B cell (primary cell): Measurements from ENCODE around the gene ABCA8. TPM values are rescaled to one million over a fixed set of nuclear protein-coding genes. Genes with fewer than 3 reads are reported as not detected.

Experiments used
- ATAC-seq: fragments of 200-7000 bp; cut with Tn5 transposase; one replicate; pipeline ENCODE4 v1.10.0; 2021; ENCODE audit warnings: low read depth, mild to moderate bottlenecking, moderate number of reproducible peaks, moderate library complexity
- CTCF ChIA-PET: fragments of 350-600 bp; sonication (Branson Sonifier 250); formaldehyde crosslinking; loops from one replicate; lab custom pipeline; 2021; ENCODE audit warnings: antibody characterized with exemption, inconsistent platforms; lab: Charles Lee
- POLR2A ChIA-PET: fragments of 350-600 bp; sonication (Branson Sonifier 250); formaldehyde crosslinking; loops from one replicate; lab custom pipeline; 2021; ENCODE audit warnings: antibody characterized with exemption; lab: Charles Lee
- DNase-seq: peaks from one replicate; pipeline ENCODE4 v3.0.0; 2013
- H2AFZ ChIP-seq: 2 replicates; pipeline ENCODE4 v1.6.1; 2012; ENCODE audit warnings: mild to moderate bottlenecking, low read depth, low read length; ENCODE audit not compliant: insufficient read depth, poor library complexity, severe bottlenecking
- H3K27ac ChIP-seq, 2 donors: 1 replicate in 1 of 2; 2 replicates in 1 of 2; pipeline ENCODE4 v1.5.1; 2012 to 2013; ENCODE audit warnings: low read length in 2 of 2, mild to moderate bottlenecking in 2 of 2, moderate library complexity in 1 of 2
- H3K27me3 ChIP-seq, 4 experiments: fragments of 200-600 bp in 1 of 4; sonication (generic) in 1 of 4; replicated peaks in 1 of 4; 1 replicate in 2 of 4; 2 replicates in 2 of 4; pipeline versions ENCODE4 v1.6.1 to v1.7.0; 2013 to 2016; ENCODE audit warnings: low read length in 3 of 4, mild to moderate bottlenecking in 2 of 4, mixed read lengths in 1 of 4, moderate library complexity in 1 of 4; ENCODE audit not compliant: insufficient read depth in 4 of 4, control insufficient read depth in 3 of 4; ENCODE audit errors: control extremely low read depth in 1 of 4
- H3K36me3 ChIP-seq, 2 experiments: replicated peaks in 1 of 2; 1 replicate in 1 of 2; 2 replicates in 1 of 2; pipeline versions ENCODE4 v1.6.1 to v1.7.1; 2013; ENCODE audit warnings: low read length in 1 of 2; ENCODE audit not compliant: insufficient read depth in 2 of 2, control insufficient read depth in 1 of 2; ENCODE audit errors: control extremely low read depth in 1 of 2, extremely low read depth in 1 of 2
- H3K4me1 ChIP-seq, 2 donors: fragments of 200-600 bp in 1 of 2; sonication (generic) in 1 of 2; 1 replicate in 1 of 2; 2 replicates in 1 of 2; pipeline versions ENCODE4 v1.5.1 to v1.6.1; 2013 to 2017; ENCODE audit warnings: low read length in 2 of 2; ENCODE audit not compliant: control insufficient read depth in 2 of 2, insufficient read depth in 2 of 2
- H3K4me2 ChIP-seq: replicated peaks from 2 replicates; pipeline ENCODE3; 2012; ENCODE audit warnings: mild to moderate bottlenecking, low read depth, low read length; ENCODE audit not compliant: poor library complexity, severe bottlenecking
- H3K4me3 ChIP-seq, 5 experiments: fragments of 200-600 bp in 1 of 5; sonication (generic) in 1 of 5; 1 replicate in 3 of 5; 2 replicates in 2 of 5; pipeline versions ENCODE4 v1.5.1 to v1.7.0; 2011 to 2016; ENCODE audit warnings: low read length in 4 of 5, mild to moderate bottlenecking in 4 of 5, low read depth in 2 of 5, control low read depth in 1 of 5, moderate library complexity in 1 of 5; ENCODE audit not compliant: insufficient read depth in 1 of 5; ENCODE audit errors: control extremely low read depth in 1 of 5, extremely low read depth in 1 of 5
- H3K79me2 ChIP-seq: fragments of 200-600 bp; sonication (generic); one replicate; pipeline ENCODE4 v1.6.0; 2016; ENCODE audit warnings: low read length; ENCODE audit not compliant: control insufficient read depth, insufficient read depth
- H3K9ac ChIP-seq: fragments of 200-600 bp; sonication (generic); 2 replicates; pipeline ENCODE4 v1.6.1; 2017; ENCODE audit warnings: mild to moderate bottlenecking, low read length, moderate library complexity
- H3K9me3 ChIP-seq, 3 donors: one replicate each; pipeline versions ENCODE4 v1.6.1 to v1.7.1; 2013; ENCODE audit warnings: low read length in 2 of 3; ENCODE audit not compliant: control insufficient read depth in 2 of 3, insufficient read depth in 1 of 3; ENCODE audit errors: control extremely low read depth in 1 of 3
- H4K20me1 ChIP-seq: 2 replicates; pipeline ENCODE4 v1.6.0; 2012; ENCODE audit warnings: mild to moderate bottlenecking, low read length; ENCODE audit not compliant: insufficient read depth, control insufficient read depth, poor library complexity, severe bottlenecking
- H3K27ac Mint-ChIP-seq: one replicate; pipeline ENCODE4 v1.8.0; 2021; ENCODE audit warnings: mixed read lengths
- H3K27me3 Mint-ChIP-seq: one replicate; pipeline ENCODE4 v1.8.0; 2021; ENCODE audit warnings: mixed read lengths
- H3K4me1 Mint-ChIP-seq: one replicate; pipeline ENCODE4 v1.8.0; 2021; ENCODE audit warnings: mixed read lengths
- H3K4me3 Mint-ChIP-seq: one replicate; pipeline ENCODE4 v1.8.0; 2021; ENCODE audit warnings: mixed read lengths
- H3K9me3 Mint-ChIP-seq: one replicate; pipeline ENCODE4 v1.8.0; 2022; ENCODE audit warnings: mixed read lengths; ENCODE audit not compliant: insufficient read depth
- CTCF ChIP-seq: fragments of 200-600 bp; IDR thresholded peaks from one replicate; pipeline ENCODE4 v1.8.0; 2022; ENCODE audit warnings: antibody characterized with exemption, mild to moderate bottlenecking
- EZH2 ChIP-seq: IDR thresholded peaks from 2 replicates; pipeline ENCODE4 v1.6.1; 2012; ENCODE audit warnings: borderline replicate concordance, low read depth, mild to moderate bottlenecking, moderate library complexity, low read length; ENCODE audit not compliant: insufficient read depth, poor library complexity, severe bottlenecking
- WGBS: methylation state at CpG from one replicate; pipeline ENCODE4 v1.1.5; 2013; ENCODE audit warnings: missing lambda C conversion rate; ENCODE audit not compliant: insufficient coverage; 5-methylcytosine and 5-hydroxymethylcytosine counted together
- intact Hi-C: fragments of 100-400 bp; cut with micrococcal nuclease; formaldehyde crosslinking; loops from one replicate; pipeline ENCODE4 v1.10.0; 2022
- polyA plus RNA-seq: library from polyadenylated mRNA; depleted of rRNA; stranded (reverse); fragments of >200 nt; gene quantifications from 2 replicates; pipeline ENCODE4 v1.2.3, GENCODE V29; 2012
- total RNA-seq, 2 donors: library from RNA; stranded (reverse); fragments of 120-200 nt in 1 of 2; gene quantifications; 1 replicate in 1 of 2; 2 replicates in 1 of 2; pipeline versions ENCODE4 v1.2.3 to v1.2.4, GENCODE V29; 2013 to 2022

The ABCA8 gene
- total and polyA plus RNA-seq, 2 donors (not counting 1 experiment from before 2014, with no cell fraction given) = not detected

- WGBS = no CpG with 5 or more reads among the region's 2 CpGs
Measured at GRCh38 chr17:68830313-68830712, 124.9 kb downstream of the ABCA8 start.

GRCh38 chr17:68829211-68829610 is 126.0 kb downstream of the ABCA8 start:
- Histone ChIP-seq H3K27me3 (peaks cover 0 to 3% (median 0%) of the 10 kb centered on the region in 4 experiments), H3K36me3 (no peaks in the 10 kb centered on the region), H3K4me2 (no peak overlapping the region), H3K4me1 (no peaks in the 10 kb centered on the region), H3K27ac (no peak overlapping the region), H4K20me1 (no peaks in the 10 kb centered on the region), H2AFZ (no peak overlapping the region), H3K9ac (no peak overlapping the region), H3K4me3 (no peak overlapping the region), H3K9me3 (no peaks in the 10 kb centered on the region), H3K79me2 (no peaks in the 10 kb centered on the region)
- Mint-ChIP-seq H3K4me1 (no peaks in the 10 kb centered on the region), H3K27ac (no peak overlapping the region), H3K9me3 (no peaks in the 10 kb centered on the region), H3K4me3 (no peak overlapping the region), H3K27me3 (peaks cover 21% of the 10 kb centered on the region)
- DNase-seq (no peak), ATAC-seq (no peak)
- intact Hi-C loops = no loop called here
- POLR2A ChIA-PET = no interaction called here
- CTCF ChIA-PET = interaction anchor here (0.7 kb wide), 1 partner anchor 189 kb away, joined by 3 read pairs; no protein-coding TSS in a partner anchor
- TF ChIP-seq EZH2 (no peak), CTCF (no peak)
- WGBS = no CpG with 5 or more reads among the region's 4 CpGs

More at GRCh38 chr17:68830313-68830712, 124.9 kb downstream of the ABCA8 start:
- ChIA-PET POLR2A (no interaction called here), CTCF (no interaction called here)
- Histone ChIP-seq H3K4me2 (no peak overlapping the region), H2AFZ (no peak overlapping the region), H3K27me3 (peaks cover 0 to 3% (median 0%) of the 10 kb centered on the region in 4 experiments), H3K9me3 (no peaks in the 10 kb centered on the region), H3K79me2 (no peaks in the 10 kb centered on the region), H3K4me1 (no peaks in the 10 kb centered on the region), H3K27ac (no peak overlapping the region), H3K36me3 (no peaks in the 10 kb centered on the region), H3K9ac (no peak overlapping the region), H4K20me1 (no peaks in the 10 kb centered on the region), H3K4me3 (no peak overlapping the region)
- Mint-ChIP-seq H3K27me3 (peaks cover 21% of the 10 kb centered on the region), H3K4me1 (no peaks in the 10 kb centered on the region), H3K27ac (no peak overlapping the region), H3K4me3 (no peak overlapping the region), H3K9me3 (no peaks in the 10 kb centered on the region)
- no peak for TF ChIP-seq EZH2
- TF ChIP-seq CTCF = no peak
- intact Hi-C loops = no loop called here
- no peak for DNase-seq
- no peak for ATAC-seq
